Measurements from ENCODE around the gene GP9. TPM values are rescaled to one million over a fixed set of nuclear protein-coding genes. Genes with fewer than 3 reads are reported as not detected.
"Not testable (repeated sequence)": the region's sequence is repeated elsewhere in the genome, so short reads cannot be mapped to it uniquely, and the experiment has no call there.

GP9 gene
- total and polyA plus RNA-seq, 8 donors: not detected

- intact Hi-C loops (cut with DNase I; ENCODE audit: low total_unique reads); H3K9me3 ChIP-seq; H3K27me3 ChIP-seq; H3K36me3 ChIP-seq: not testable (repeated sequence)
- peak overlapping the region in 1 of 4 donors; percentile 45 for H3K4me3 ChIP-seq
- WGBS, 5 donors: 44 to 68% (median 61%) methylated on average over 7 of the region's 7 CpGs
- peaks cover 0 to 17% (median 11%) of the 10 kb centered on the region in 4 donors for H3K4me1 ChIP-seq
- DNase-seq: peak; percentile 56 to 69
- H3K27ac ChIP-seq: peak overlapping the region in 2 of 5 donors; percentile 71 to 78
- peak in 1 of 7 experiments; percentile 20 for TF ChIP-seq CTCF (IDR thresholded peaks at IDR 0.05)
- peak in 2 of 3 donors; percentile 37 to 44 for TF ChIP-seq POLR2AphosphoS5 (IDR thresholded peaks at IDR 0.05)
Measured at GRCh38 chr3:129067719-129068118, 7.1 kb downstream of the GP9 start.

GRCh38 chr3:129068291-129068886, 7.8 kb downstream of the GP9 start:
- 17 to 24% (median 19%) methylated on average over 19 to 44 of the region's 44 CpGs for WGBS, 5 donors
- intact Hi-C loops (cut with DNase I; ENCODE audit: low total_unique reads): no loop called here
- no peaks in the 10 kb centered on the region for H3K36me3 ChIP-seq
- no peaks in the 10 kb centered on the region for H3K9me3 ChIP-seq
- peak overlapping the region; percentile 30 to 45 (median 40) for H3K4me3 ChIP-seq
- no peaks in the 10 kb centered on the region for H3K27me3 ChIP-seq
- H3K4me1 ChIP-seq: peaks cover 0 to 17% (median 11%) of the 10 kb centered on the region in 4 donors
- peak overlapping the region; percentile 47 to 78 (median 71) for H3K27ac ChIP-seq
- TF ChIP-seq POLR2AphosphoS5 (IDR thresholded peaks at IDR 0.05) (no peak), POLR2A (IDR thresholded peaks at IDR 0.05) (no peak), EP300 (IDR thresholded peaks at IDR 0.05) (no peak), CTCF (IDR thresholded peaks at IDR 0.05) (no peak)
- DNase-seq: peak in 1 of 2 donors; percentile 83

- H3K9me3 ChIP-seq; H3K27me3 ChIP-seq; intact Hi-C loops (cut with DNase I; ENCODE audit: low total_unique reads); H3K36me3 ChIP-seq; DNase-seq; H3K4me3 ChIP-seq; H3K27ac ChIP-seq: not testable (repeated sequence)
- WGBS, 5 donors: 80 to 93% (median 91%) methylated on average over 13 of the region's 13 CpGs
- H3K4me1 ChIP-seq: peaks cover 0 to 17% (median 11%) of the 10 kb centered on the region in 4 donors
Measured at GRCh38 chr3:129069313-129070085, 8.9 kb downstream of the GP9 start.

GRCh38 chr3:129070086-129070885, 9.7 kb downstream of the GP9 start:
- H3K36me3 ChIP-seq: no peaks in the 10 kb centered on the region
- peaks cover 0 to 17% (median 11%) of the 10 kb centered on the region in 4 donors for H3K4me1 ChIP-seq
- H3K4me3 ChIP-seq: no peak overlapping the region
- WGBS, 5 donors: 77 to 90% (median 88%) methylated on average over 8 of the region's 8 CpGs
- intact Hi-C loops (cut with DNase I; ENCODE audit: low total_unique reads): no loop called here
- H3K27me3 ChIP-seq: no peaks in the 10 kb centered on the region
- DNase-seq: no peak
- TF ChIP-seq EP300 (IDR thresholded peaks at IDR 0.05) (no peak), CTCF (IDR thresholded peaks at IDR 0.05) (no peak), POLR2A (IDR thresholded peaks at IDR 0.05) (no peak), POLR2AphosphoS5 (IDR thresholded peaks at IDR 0.05) (no peak)
- no peaks in the 10 kb centered on the region for H3K9me3 ChIP-seq
- H3K27ac ChIP-seq: no peak overlapping the region
